H9 (cell line): ENCODE results near the gene TSPAN31. TPM values are rescaled to one million over a fixed set of nuclear protein-coding genes. Genes with fewer than 3 reads are reported as not detected.

Experiments used
- DNase-seq: peaks from one replicate; pipeline ENCODE4 v3.0.0-alpha.2; 2017
- H2AFZ ChIP-seq: one replicate; pipeline ENCODE4 v1.6.1; 2013; ENCODE audit warnings: mild to moderate bottlenecking, low read length, control low read depth, moderate library complexity
- H2AK5ac ChIP-seq: 2 replicates; pipeline ENCODE4 v1.6.1; 2013; ENCODE audit warnings: low read length, control low read depth, mixed read lengths; ENCODE audit not compliant: insufficient read length
- H2BK120ac ChIP-seq: one replicate; pipeline ENCODE4 v1.6.1; 2013; ENCODE audit warnings: low read depth, mild to moderate bottlenecking, low read length, control low read depth, inconsistent platforms; ENCODE audit not compliant: poor library complexity, severe bottlenecking
- H2BK12ac ChIP-seq: 2 replicates; pipeline ENCODE4 v1.6.1; 2013; ENCODE audit warnings: low read length, control low read depth, mixed read lengths, low read depth; ENCODE audit not compliant: insufficient read length
- H2BK15ac ChIP-seq: 2 replicates; pipeline ENCODE4 v1.6.1; 2013; ENCODE audit warnings: low read depth, low read length, control low read depth
- H2BK20ac ChIP-seq: one replicate; pipeline ENCODE4 v1.6.1; 2013; ENCODE audit warnings: low read depth, mild to moderate bottlenecking, low read length, control low read depth, inconsistent platforms; ENCODE audit not compliant: poor library complexity, severe bottlenecking
- H2BK5ac ChIP-seq: 2 replicates; pipeline ENCODE4 v1.6.1; 2013; ENCODE audit warnings: low read length, control low read depth, mixed read lengths; ENCODE audit not compliant: insufficient read length
- H3K14ac ChIP-seq: 2 replicates; pipeline ENCODE4 v1.6.1; 2013; ENCODE audit warnings: low read length, control low read depth; ENCODE audit not compliant: insufficient read depth
- H3K18ac ChIP-seq: 2 replicates; pipeline ENCODE4 v1.6.1; 2013; ENCODE audit warnings: low read depth, mild to moderate bottlenecking, mixed read lengths, low read length, control low read depth; ENCODE audit not compliant: insufficient read length
- H3K23ac ChIP-seq: 2 replicates; pipeline ENCODE4 v1.6.1; 2013; ENCODE audit warnings: low read length, control low read depth, mixed read lengths, low read depth; ENCODE audit not compliant: insufficient read length
- H3K23me2 ChIP-seq: 2 replicates; pipeline ENCODE4 v1.6.1; 2013; ENCODE audit warnings: low read depth, mild to moderate bottlenecking, mixed read lengths, low read length, control low read depth; ENCODE audit not compliant: insufficient read length, poor library complexity, severe bottlenecking
- H3K27ac ChIP-seq: 2 replicates; pipeline ENCODE4 v1.5.1; 2013; ENCODE audit warnings: low read length, control low read depth, mixed read lengths, low read depth; ENCODE audit not compliant: insufficient read length
- H3K27me3 ChIP-seq: 2 replicates; pipeline ENCODE4 v1.6.1; 2013; ENCODE audit warnings: low read length, control low read depth, inconsistent platforms; ENCODE audit not compliant: insufficient read depth
- H3K4ac ChIP-seq: 2 replicates; pipeline ENCODE4 v1.6.1; 2013; ENCODE audit warnings: low read depth, mild to moderate bottlenecking, control low read depth, inconsistent platforms, low read length, moderate library complexity
- H3K4me1 ChIP-seq: 2 replicates; pipeline ENCODE4 v1.6.1; 2013; ENCODE audit warnings: low read length, control low read depth, inconsistent platforms; ENCODE audit not compliant: insufficient read depth
- H3K4me2 ChIP-seq: 2 replicates; pipeline ENCODE4 v1.6.1; 2013; ENCODE audit warnings: low read length, control low read depth, mixed read lengths; ENCODE audit not compliant: insufficient read length, insufficient read depth
- H3K56ac ChIP-seq: 2 replicates; pipeline ENCODE4 v1.6.1; 2013; ENCODE audit warnings: low read depth, mild to moderate bottlenecking, mixed read lengths, low read length, control low read depth; ENCODE audit not compliant: insufficient read length
- H3K79me1 ChIP-seq: 2 replicates; pipeline ENCODE4 v1.6.1; 2013; ENCODE audit warnings: low read depth, mild to moderate bottlenecking, moderate library complexity, low read length, control low read depth, inconsistent platforms; ENCODE audit not compliant: insufficient read depth, poor library complexity, severe bottlenecking
- H3K79me2 ChIP-seq: 2 replicates; pipeline ENCODE4 v1.6.1; 2013; ENCODE audit warnings: low read length, control low read depth, inconsistent platforms; ENCODE audit not compliant: insufficient read depth
- H3K9ac ChIP-seq: 2 replicates; pipeline ENCODE4 v1.6.1; 2013; ENCODE audit warnings: low read length, control low read depth, mixed read lengths; ENCODE audit not compliant: insufficient read length; ENCODE audit errors: extremely low read depth
- H3K9me3 ChIP-seq: one replicate; pipeline ENCODE4 v1.6.1; 2013; ENCODE audit warnings: low read depth, low read length, inconsistent platforms; ENCODE audit not compliant: control insufficient read depth
- H3T11ph ChIP-seq: one replicate; pipeline ENCODE4 v1.6.1; 2013; ENCODE audit warnings: mild to moderate bottlenecking, low read length, control low read depth, inconsistent platforms
- H4K20me1 ChIP-seq: one replicate; pipeline ENCODE4 v1.6.1; 2013; ENCODE audit not compliant: control insufficient read depth, insufficient read length, insufficient read depth
- H4K5ac ChIP-seq: 2 replicates; pipeline ENCODE4 v1.6.1; 2013; ENCODE audit warnings: low read depth, mild to moderate bottlenecking, mixed read lengths, low read length, control low read depth; ENCODE audit not compliant: insufficient read length
- H4K8ac ChIP-seq: replicated peaks from 2 replicates; pipeline ENCODE4 v1.6.1; 2013; ENCODE audit warnings: low read length, control low read depth, mixed read lengths, low read depth; ENCODE audit not compliant: insufficient read length
- H4K91ac ChIP-seq: 2 replicates; pipeline ENCODE4 v1.6.1; 2013; ENCODE audit warnings: low read depth, mild to moderate bottlenecking, moderate library complexity, mixed read lengths, low read length, control low read depth; ENCODE audit not compliant: insufficient read length
- H3K27ac Mint-ChIP-seq, 3 experiments: 2 replicates in 2 of 3; 3 replicates in 1 of 3; pipeline ENCODE4 v1.8.0; 2020 to 2021; ENCODE audit warnings: mixed read lengths in 3 of 3, mild to moderate bottlenecking in 1 of 3, moderate library complexity in 1 of 3
- H3K27me3 Mint-ChIP-seq: 2 replicates; pipeline ENCODE4 v1.8.0; 2021; ENCODE audit warnings: low read depth, mild to moderate bottlenecking, moderate library complexity, mixed read lengths
- H3K36me3 Mint-ChIP-seq, 3 experiments: 2 replicates in 2 of 3; 3 replicates in 1 of 3; pipeline ENCODE4 v1.8.0; 2020 to 2021; ENCODE audit warnings: low read depth in 3 of 3, mixed read lengths in 3 of 3; ENCODE audit not compliant: insufficient read depth in 1 of 3
- H3K4me1 Mint-ChIP-seq, 2 experiments: 2 replicates each; pipeline ENCODE4 v1.8.0; 2020; ENCODE audit warnings: mixed read lengths in 2 of 2
- H3K4me3 Mint-ChIP-seq, 2 experiments: 2 replicates in 1 of 2; 3 replicates in 1 of 2; pipeline ENCODE4 v1.8.0; 2020 to 2021; ENCODE audit warnings: mild to moderate bottlenecking in 2 of 2, mixed read lengths in 2 of 2, moderate library complexity in 1 of 2
- H3K9me3 Mint-ChIP-seq, 2 experiments: 2 replicates in 1 of 2; 3 replicates in 1 of 2; pipeline ENCODE4 v1.8.0; 2020; ENCODE audit warnings: mild to moderate bottlenecking in 2 of 2, mixed read lengths in 2 of 2, moderate library complexity in 1 of 2
- whole genome bisulfite sequencing: extraction: QIAGEN DNeasy Blood & Tissue Kit; methylation state at CpG from one replicate; pipeline ENCODE4 v1.1.7; 2013; ENCODE audit warnings: missing lambda C conversion rate, low lambda C conversion rate, mixed read lengths; ENCODE audit not compliant: insufficient read length; ENCODE audit errors: extremely low coverage; 5-methylcytosine and 5-hydroxymethylcytosine counted together
- total RNA-seq: library from RNA; stranded (reverse); gene quantifications from 2 replicates; pipeline ENCODE4 v1.2.1, GENCODE V29; 2021
- TF ChIP-seq, protein P1 (sequence below): fragments of 200-600 bp; sonication (generic); conservative IDR thresholded peaks from 3 replicates; pipeline ENCODE4 v1.8.0; 2021; ENCODE audit warnings: antibody characterized with exemption, mild to moderate bottlenecking

The TSPAN31 gene
- total RNA-seq, 1 experiment from 2014 or later, result 20.0 TPM

DNA sequence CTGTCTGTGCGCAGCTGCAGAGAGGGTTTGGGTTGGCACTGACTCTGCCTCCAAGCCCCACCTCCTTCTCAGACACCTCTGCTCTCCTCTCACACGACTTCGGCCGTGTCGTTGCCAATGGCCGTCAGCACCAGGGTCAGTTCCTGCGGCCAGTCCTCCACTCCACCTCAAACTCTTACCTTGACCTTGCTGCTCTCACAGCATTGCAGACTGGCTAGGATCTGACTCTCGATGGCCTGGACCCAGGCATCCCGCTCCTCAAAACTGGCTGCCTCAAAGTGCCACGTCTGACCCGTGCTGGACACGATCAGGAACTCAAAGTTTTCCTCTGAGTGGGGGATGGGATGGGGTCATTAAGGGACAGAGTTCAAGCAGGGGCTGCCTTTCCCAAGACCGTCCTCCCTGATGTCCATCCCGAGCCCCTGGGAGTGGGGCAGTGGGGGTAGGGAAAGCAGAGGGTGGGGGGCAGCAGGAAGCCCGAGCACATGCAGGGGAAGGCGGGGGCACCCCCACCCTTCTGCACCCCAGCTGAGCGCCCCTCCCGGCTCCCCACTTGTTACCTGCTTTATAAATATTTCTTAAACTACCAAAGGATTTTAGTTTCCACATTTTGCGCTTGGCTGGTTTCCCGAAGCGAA, 17.0 kb upstream of the TSPAN31 start:
- no peak overlapping the region for H3K18ac ChIP-seq
- H2BK120ac ChIP-seq, result no peak overlapping the region
- H2BK5ac ChIP-seq, result no peak overlapping the region
- H2BK12ac ChIP-seq, result no peak overlapping the region
- H3K9ac ChIP-seq, result no peak overlapping the region
- no peak overlapping the region for H3T11ph ChIP-seq
- H3K79me1 ChIP-seq, result no peaks in the 10 kb centered on the region
- no peak overlapping the region for H2AK5ac ChIP-seq
- H3K9me3 ChIP-seq, result no peaks in the 10 kb centered on the region
- no peak overlapping the region for H2AFZ ChIP-seq
- no peak overlapping the region for H2BK15ac ChIP-seq
- no peak overlapping the region for H3K56ac ChIP-seq
- peak overlapping the region; percentile 96 for H3K4me2 ChIP-seq
- H4K8ac ChIP-seq, result no peak overlapping the region
- TF ChIP-seq, protein P1, sequence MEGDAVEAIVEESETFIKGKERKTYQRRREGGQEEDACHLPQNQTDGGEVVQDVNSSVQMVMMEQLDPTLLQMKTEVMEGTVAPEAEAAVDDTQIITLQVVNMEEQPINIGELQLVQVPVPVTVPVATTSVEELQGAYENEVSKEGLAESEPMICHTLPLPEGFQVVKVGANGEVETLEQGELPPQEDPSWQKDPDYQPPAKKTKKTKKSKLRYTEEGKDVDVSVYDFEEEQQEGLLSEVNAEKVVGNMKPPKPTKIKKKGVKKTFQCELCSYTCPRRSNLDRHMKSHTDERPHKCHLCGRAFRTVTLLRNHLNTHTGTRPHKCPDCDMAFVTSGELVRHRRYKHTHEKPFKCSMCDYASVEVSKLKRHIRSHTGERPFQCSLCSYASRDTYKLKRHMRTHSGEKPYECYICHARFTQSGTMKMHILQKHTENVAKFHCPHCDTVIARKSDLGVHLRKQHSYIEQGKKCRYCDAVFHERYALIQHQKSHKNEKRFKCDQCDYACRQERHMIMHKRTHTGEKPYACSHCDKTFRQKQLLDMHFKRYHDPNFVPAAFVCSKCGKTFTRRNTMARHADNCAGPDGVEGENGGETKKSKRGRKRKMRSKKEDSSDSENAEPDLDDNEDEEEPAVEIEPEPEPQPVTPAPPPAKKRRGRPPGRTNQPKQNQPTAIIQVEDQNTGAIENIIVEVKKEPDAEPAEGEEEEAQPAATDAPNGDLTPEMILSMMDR, result no peak
- Mint-ChIP-seq H3K4me3 (peak overlapping the region; percentile 73 to 78), H3K36me3 (peaks cover 0 to 2% (median 0%) of the 10 kb centered on the region in 3 experiments; a peak in 1 of 7 replicates), H3K9me3 (no peaks in the 10 kb centered on the region; a peak in 1 of 5 replicates), H3K4me1 (peaks cover 12 to 17% of the 10 kb centered on the region in 2 experiments), H3K27ac (no peak overlapping the region), H3K27me3 (peaks cover 95% of the 10 kb centered on the region)
- no peak overlapping the region for H3K27ac ChIP-seq
- H3K23me2 ChIP-seq, result peaks cover 14% of the 10 kb centered on the region
- H3K14ac ChIP-seq, result no peak overlapping the region
- no peaks in the 10 kb centered on the region; the same call in 1 of the 2 replicates for H3K4me1 ChIP-seq
- no CpG with 5 or more reads among the region's 21 CpGs for WGBS
- H4K91ac ChIP-seq, result no peak overlapping the region
- no peak overlapping the region for H2BK20ac ChIP-seq
- peaks cover 20% of the 10 kb centered on the region; the same call in 1 of the 2 replicates for H3K27me3 ChIP-seq
- no peak overlapping the region for H4K5ac ChIP-seq
- H3K4ac ChIP-seq, result no peak overlapping the region
- DNase-seq, result peak; percentile 89
- no peaks in the 10 kb centered on the region for H3K79me2 ChIP-seq
- no peak overlapping the region for H3K23ac ChIP-seq
- no peaks in the 10 kb centered on the region for H4K20me1 ChIP-seq
